Aorta (tissue), 5 donors: ENCODE results near the gene NADK2. TPM values are rescaled to one million over a fixed set of nuclear protein-coding genes. Genes with fewer than 3 reads are reported as not detected.

ENCODE experiments used
- ATAC-seq: fragments of 200-7000 bp; cut with Tn5 transposase; one replicate; pipeline ENCODE4 v1.9.1; 2022; ENCODE audit warnings: moderate library complexity; ENCODE audit not compliant: low FRiP score
- DNase-seq, 2 donors: peaks; one replicate each; pipeline ENCODE4 v3.0.0-alpha.2; 2020
- H3K27ac ChIP-seq, 2 donors: one replicate each; pipeline ENCODE4 v1.5.1; 2013; ENCODE audit warnings: low read length in 2 of 2, mild to moderate bottlenecking in 2 of 2, moderate library complexity in 2 of 2, control low read depth in 1 of 2, inconsistent platforms in 1 of 2, low read depth in 1 of 2
- H3K27me3 ChIP-seq, 2 donors: one replicate each; pipeline ENCODE4 v1.6.1; 2013; ENCODE audit warnings: control low read depth in 1 of 2, low read length in 1 of 2, mild to moderate bottlenecking in 1 of 2, moderate library complexity in 1 of 2; ENCODE audit not compliant: insufficient read depth in 2 of 2, control insufficient read depth in 1 of 2
- H3K36me3 ChIP-seq, 2 donors: one replicate each; pipeline ENCODE4 v1.6.1; 2013; ENCODE audit warnings: control low read depth in 1 of 2, low read length in 1 of 2, mild to moderate bottlenecking in 1 of 2; ENCODE audit not compliant: insufficient read depth in 2 of 2, control insufficient read depth in 1 of 2
- H3K4me1 ChIP-seq, 2 donors: one replicate each; pipeline ENCODE4 v1.6.1; 2013; ENCODE audit warnings: low read length in 2 of 2, control low read depth in 1 of 2, mild to moderate bottlenecking in 1 of 2, moderate library complexity in 1 of 2; ENCODE audit not compliant: insufficient read depth in 2 of 2, control insufficient read depth in 1 of 2
- H3K4me3 ChIP-seq, 2 donors: one replicate each; pipeline ENCODE4 v1.5.1; 2013; ENCODE audit warnings: low read length in 2 of 2, control low read depth in 1 of 2, mild to moderate bottlenecking in 1 of 2
- H3K9me3 ChIP-seq: one replicate; pipeline ENCODE4 v1.6.1; 2013; ENCODE audit warnings: mild to moderate bottlenecking, low read length; ENCODE audit not compliant: control insufficient read depth
- WGBS, 2 donors: extraction: QIAGEN DNeasy Blood & Tissue Kit; methylation state at CpG; one replicate each; pipeline ENCODE4 v1.1.7; 2013; 5-methylcytosine and 5-hydroxymethylcytosine counted together
- intact Hi-C, 2 donors: fragments of 100-400 bp; cut with DNase I; formaldehyde crosslinking; loops; one replicate each; pipeline versions ENCODE4 v1.14.2 to v1.15.0; 2022
- polyA plus RNA-seq, 2 donors: library from polyadenylated mRNA; stranded (reverse); fragments of 200-250 nt; gene quantifications; one replicate each; pipeline ENCODE4 v1.2.3, GENCODE V29; 2013
- total RNA-seq, 2 donors: library from RNA; stranded (reverse); fragmentation: NEBNext Ultra II Directional; extraction: Animal tissue kit (Norgen Biotek cat#: 25700); gene quantifications; one replicate each; pipeline ENCODE4 v1.2.1, GENCODE V29; 2021
- donor health status: healthy with polysubstance abuse.
- donor health status: Bipolar disorder and iron deficiency.
- donor health status: DM: no; HTN: no; CAD: no.
- donor health status: DM: no; HTN: no; CAD: no.
- donor health status: DM: yes; HTN: yes; CAD: no.

The NADK2 gene
- total and polyA plus RNA-seq, 4 donors = 17.4 to 32.0 (median 25.0) TPM

DNA sequence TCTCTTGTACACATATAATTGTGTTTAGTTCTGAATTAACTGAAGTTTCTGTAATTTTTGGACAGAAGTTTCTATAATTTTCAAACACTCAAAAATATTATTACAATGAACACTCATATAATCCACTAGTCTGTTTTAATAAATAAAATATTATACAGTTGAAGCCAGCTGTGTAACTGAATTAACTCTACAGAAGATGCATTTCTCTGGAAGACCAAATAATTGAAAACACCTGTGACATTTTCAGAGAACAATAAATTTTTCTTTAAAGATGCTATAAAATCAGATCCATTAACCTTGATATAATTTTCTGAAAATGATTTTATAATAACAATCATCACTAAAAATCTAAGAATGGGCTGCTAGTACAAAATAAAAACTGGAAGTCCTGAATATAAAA is 14.7 kb downstream of the NADK2 start:
- intact Hi-C loops = no loop called here
- DNase-seq = no peak
- no peaks in the 10 kb centered on the region for H3K9me3 ChIP-seq
- ATAC-seq = no peak
- H3K36me3 ChIP-seq = peaks cover 2 to 3% of the 10 kb centered on the region in 2 donors
- no peak overlapping the region for H3K27ac ChIP-seq
- no peaks in the 10 kb centered on the region for H3K27me3 ChIP-seq
- H3K4me1 ChIP-seq = no peaks in the 10 kb centered on the region
- no peak overlapping the region for H3K4me3 ChIP-seq

- Histone ChIP-seq H3K36me3 (peaks cover 3 to 5% of the 10 kb centered on the region in 2 donors), H3K27ac (no peak overlapping the region)
- ATAC-seq = no peak
These were observed 19.1 kb downstream of the NADK2 start for GRCh38 chr5:36222620-36223019.

GRCh38 chr5:36217988-36218387 is 23.7 kb downstream of the NADK2 start:
- WGBS, 2 donors = 91% methylated on average over 1 of the region's 1 CpG
- Histone ChIP-seq H3K36me3 (peaks cover 0 to 3% of the 10 kb centered on the region in 2 donors), H3K9me3 (no peaks in the 10 kb centered on the region), H3K4me3 (no peak overlapping the region), H3K27ac (no peak overlapping the region), H3K27me3 (no peaks in the 10 kb centered on the region), H3K4me1 (no peaks in the 10 kb centered on the region)
- intact Hi-C loops = no loop called here
- no peak for DNase-seq
- ATAC-seq = no peak

More at GRCh38 chr5:36222620-36223019, 19.1 kb downstream of the NADK2 start:
- Histone ChIP-seq H3K9me3 (no peaks in the 10 kb centered on the region), H3K4me1 (no peaks in the 10 kb centered on the region), H3K4me3 (no peak overlapping the region), H3K27me3 (no peaks in the 10 kb centered on the region)
- DNase-seq = no peak
- intact Hi-C loops = no loop called here
- WGBS, 2 donors = 89 to 95% methylated on average over 1 of the region's 1 CpG

GRCh38 chr5:36217567-36217966 is 24.2 kb downstream of the NADK2 start:
- Histone ChIP-seq H3K27me3 (no peaks in the 10 kb centered on the region), H3K9me3 (no peaks in the 10 kb centered on the region), H3K36me3 (peaks cover 0 to 5% of the 10 kb centered on the region in 2 donors), H3K4me3 (no peak overlapping the region), H3K27ac (no peak overlapping the region), H3K4me1 (no peaks in the 10 kb centered on the region)
- WGBS, 2 donors = 76 to 81% methylated on average over 1 of the region's 1 CpG
- DNase-seq = no peak
- intact Hi-C loops = no loop called here
- no peak for ATAC-seq

- ATAC-seq = no peak
- Histone ChIP-seq H3K27ac (no peak overlapping the region), H3K4me3 (no peak overlapping the region), H3K27me3 (no peaks in the 10 kb centered on the region), H3K36me3 (peaks cover 0 to 5% of the 10 kb centered on the region in 2 donors), H3K4me1 (no peaks in the 10 kb centered on the region), H3K9me3 (no peaks in the 10 kb centered on the region)
- intact Hi-C loops = no loop called here
- DNase-seq = no peak
- 71 to 80% methylated on average over 2 of the region's 2 CpGs for WGBS, 2 donors
These were observed 25.8 kb downstream of the NADK2 start for GRCh38 chr5:36215910-36216309.

DNA sequence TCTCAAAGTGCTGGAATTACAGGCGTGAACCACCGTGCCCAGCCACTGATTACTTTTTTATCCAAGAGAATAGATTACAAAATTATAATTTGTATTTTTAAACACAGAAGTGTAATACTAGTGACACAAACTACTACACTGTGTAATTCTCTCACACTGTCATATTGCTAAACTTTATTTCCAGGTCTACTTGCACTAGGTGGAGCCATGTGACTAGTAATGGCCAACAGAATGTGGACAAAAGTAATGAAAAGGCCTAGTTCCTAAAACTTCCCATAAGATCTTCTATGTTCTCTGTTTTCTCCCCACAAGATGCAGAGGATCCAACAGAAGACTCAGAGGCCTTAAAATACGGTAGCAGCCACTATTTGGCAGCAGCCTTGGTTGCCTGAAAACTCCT is 27.3 kb downstream of the NADK2 start:
- intact Hi-C loops = no loop called here
- Histone ChIP-seq H3K4me1 (no peaks in the 10 kb centered on the region), H3K36me3 (peaks cover 0 to 2% of the 10 kb centered on the region in 2 donors), H3K27ac (no peak overlapping the region), H3K4me3 (no peak overlapping the region), H3K9me3 (no peaks in the 10 kb centered on the region), H3K27me3 (no peaks in the 10 kb centered on the region)
- 80 to 83% methylated on average over 3 of the region's 3 CpGs for WGBS, 2 donors
- ATAC-seq (no peak), DNase-seq (no peak)

DNA sequence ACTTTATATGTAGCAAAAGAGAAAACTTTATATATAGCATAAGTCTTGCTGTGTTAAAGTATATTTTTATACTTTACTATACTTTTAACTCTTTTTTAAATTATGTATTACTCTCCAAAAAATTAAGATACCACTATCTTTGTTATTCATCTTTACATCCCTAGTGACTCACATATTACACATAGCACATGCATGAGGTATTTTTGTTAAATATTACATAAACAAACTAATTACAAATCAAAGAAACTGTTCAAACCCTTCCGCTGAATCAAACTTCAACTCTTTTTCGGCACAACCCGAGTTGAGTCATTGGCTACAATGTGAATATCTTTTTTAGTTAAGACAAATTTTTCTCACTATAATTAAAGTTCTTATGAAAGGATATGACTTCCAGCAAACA is 32.1 kb downstream of the NADK2 start:
- Histone ChIP-seq H3K27ac (no peak overlapping the region), H3K9me3 (no peaks in the 10 kb centered on the region), H3K27me3 (no peaks in the 10 kb centered on the region), H3K4me3 (no peak overlapping the region), H3K4me1 (no peaks in the 10 kb centered on the region), H3K36me3 (peaks cover 0 to 2% of the 10 kb centered on the region in 2 donors)
- intact Hi-C loops = no loop called here
- no peak for ATAC-seq
- 86 to 88% methylated on average over 3 of the region's 3 CpGs for WGBS, 2 donors
- no peak for DNase-seq

DNA sequence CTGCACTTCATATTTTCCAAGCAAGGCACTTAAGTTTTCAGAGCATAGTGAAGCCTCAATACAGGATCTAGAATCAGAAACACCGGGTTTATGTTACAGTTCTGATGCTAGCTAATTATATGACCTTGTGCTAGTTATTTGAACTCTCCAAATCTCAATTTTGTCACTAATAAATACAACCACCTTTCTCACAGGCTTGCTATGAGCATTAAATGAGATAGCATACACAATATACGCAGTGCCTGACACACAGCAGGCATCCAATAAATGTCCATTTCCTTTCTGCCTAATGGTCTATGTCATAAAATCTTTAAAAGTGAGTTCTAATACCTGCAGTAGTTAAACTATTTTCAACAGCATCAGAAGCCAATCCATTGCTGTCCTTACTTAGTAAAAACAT is 32.9 kb downstream of the NADK2 start:
- H3K36me3 ChIP-seq = peaks cover 0 to 2% of the 10 kb centered on the region in 2 donors
- no peaks in the 10 kb centered on the region for H3K27me3 ChIP-seq
- no peak for ATAC-seq
- WGBS, 2 donors = 94 to 98% methylated on average over 2 of the region's 2 CpGs
- no peaks in the 10 kb centered on the region for H3K9me3 ChIP-seq
- H3K27ac ChIP-seq = no peak overlapping the region
- DNase-seq = no peak
- H3K4me3 ChIP-seq = no peak overlapping the region
- no peaks in the 10 kb centered on the region for H3K4me1 ChIP-seq
- intact Hi-C loops = no loop called here

- Histone ChIP-seq H3K27me3 (no peaks in the 10 kb centered on the region), H3K27ac (no peak overlapping the region), H3K36me3 (no peaks in the 10 kb centered on the region), H3K9me3 (no peaks in the 10 kb centered on the region), H3K4me3 (no peak overlapping the region), H3K4me1 (no peaks in the 10 kb centered on the region)
- intact Hi-C loops = no loop called here
- ATAC-seq (no peak), DNase-seq (no peak)
These were observed 34.8 kb downstream of the NADK2 start for GRCh38 chr5:36206913-36207312.
